Neural progenitor cell (in vitro differentiated cells): ENCODE results near the gene FBXL13.

Source experiments
- EZH2 ChIP-seq: fragments of 200-600 bp; sonication (generic); IDR thresholded peaks from 2 replicates; pipeline ENCODE4 v1.6.1; 2017; ENCODE audit warnings: antibody characterized with exemption, mild to moderate bottlenecking, moderate library complexity
- EZH2phosphoT487 ChIP-seq: fragments of 200-600 bp; sonication (generic); IDR thresholded peaks from 2 replicates; pipeline ENCODE4 v1.6.1; 2017; ENCODE audit warnings: antibody characterized with exemption
- TF ChIP-seq, protein P1 (sequence below): fragments of 200-600 bp; sonication (generic); IDR thresholded peaks from 2 replicates; pipeline ENCODE4 v1.5.1; 2017; ENCODE audit warnings: antibody characterized with exemption, mild to moderate bottlenecking

DNA sequence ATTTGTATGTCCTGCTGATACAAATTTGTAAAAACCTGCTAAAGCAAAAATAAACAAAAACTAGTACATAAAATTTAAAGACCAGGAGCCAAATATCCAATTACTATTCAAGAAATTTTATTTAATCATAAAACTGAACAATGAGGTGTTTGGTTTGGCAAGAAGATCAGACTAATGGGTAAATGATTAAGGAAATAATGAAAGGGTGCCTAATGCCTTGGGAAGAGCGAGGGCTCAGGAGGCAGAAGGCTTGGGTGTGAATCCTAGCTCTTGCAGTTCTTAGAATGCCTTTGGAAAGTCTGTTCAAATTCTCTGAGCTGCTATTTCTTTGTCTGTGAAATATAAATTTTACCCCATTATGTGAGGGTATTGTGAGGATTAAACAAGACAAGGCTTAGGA lies 41.9 kb upstream of the FBXL13 start:
- TF ChIP-seq, protein P1, sequence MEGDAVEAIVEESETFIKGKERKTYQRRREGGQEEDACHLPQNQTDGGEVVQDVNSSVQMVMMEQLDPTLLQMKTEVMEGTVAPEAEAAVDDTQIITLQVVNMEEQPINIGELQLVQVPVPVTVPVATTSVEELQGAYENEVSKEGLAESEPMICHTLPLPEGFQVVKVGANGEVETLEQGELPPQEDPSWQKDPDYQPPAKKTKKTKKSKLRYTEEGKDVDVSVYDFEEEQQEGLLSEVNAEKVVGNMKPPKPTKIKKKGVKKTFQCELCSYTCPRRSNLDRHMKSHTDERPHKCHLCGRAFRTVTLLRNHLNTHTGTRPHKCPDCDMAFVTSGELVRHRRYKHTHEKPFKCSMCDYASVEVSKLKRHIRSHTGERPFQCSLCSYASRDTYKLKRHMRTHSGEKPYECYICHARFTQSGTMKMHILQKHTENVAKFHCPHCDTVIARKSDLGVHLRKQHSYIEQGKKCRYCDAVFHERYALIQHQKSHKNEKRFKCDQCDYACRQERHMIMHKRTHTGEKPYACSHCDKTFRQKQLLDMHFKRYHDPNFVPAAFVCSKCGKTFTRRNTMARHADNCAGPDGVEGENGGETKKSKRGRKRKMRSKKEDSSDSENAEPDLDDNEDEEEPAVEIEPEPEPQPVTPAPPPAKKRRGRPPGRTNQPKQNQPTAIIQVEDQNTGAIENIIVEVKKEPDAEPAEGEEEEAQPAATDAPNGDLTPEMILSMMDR: no peak
- TF ChIP-seq EZH2: no peak
- TF ChIP-seq EZH2phosphoT487: no peak
